ENCODE measurements around the gene IGF1R. TPM values are rescaled to one million over a fixed set of nuclear protein-coding genes. Genes with fewer than 3 reads are reported as not detected.

IGF1R gene
- total and polyA plus RNA-seq, 2 of the 8 experiments (the other 6 are each of a cell fraction or from before 2014, with no cell fraction given) = 32.9 to 109 TPM

- Histone ChIP-seq H3K36me3 (ENCODE audit: control insufficient read depth in 2 of 4, insufficient read depth in 4 of 4, low read length in 3 of 4) (peaks cover 18 to 51% (median 36%) of the 10 kb centered on the region in 4 experiments), H2BK5ac (ENCODE audit: low read depth, low read length) (no peak overlapping the region), H2BK15ac (ENCODE audit: low read length) (no peak overlapping the region), H3K14ac (ENCODE audit: insufficient read length) (no peak overlapping the region), H3K9ac (replicated peaks in 1 of 4; ENCODE audit: extremely low read depth in 1 of 4, low read depth in 3 of 4, low read length in 3 of 4) (no peak overlapping the region), H3K4me2 (ENCODE audit: insufficient read depth in 1 of 2, low read depth in 2 of 2, low read length in 2 of 2) (no peak overlapping the region), H3K56ac (replicated peaks; ENCODE audit: insufficient read length, low read depth, low read length) (no peak overlapping the region), H4K91ac (replicated peaks; ENCODE audit: insufficient read length, low read length) (no peak overlapping the region), H2AK5ac (ENCODE audit: low read depth, low read length) (no peak overlapping the region), H3K79me1 (ENCODE audit: low read depth, low read length) (no peaks in the 10 kb centered on the region), H3K4me1 (replicated peaks in 1 of 4; ENCODE audit: control insufficient read depth in 3 of 4, insufficient read depth in 4 of 4, low read length in 3 of 4) (no peaks in the 10 kb centered on the region), H3K9me3 (ENCODE audit: insufficient read depth in 2 of 2, low read depth in 1 of 2, low read length in 1 of 2) (no peaks in the 10 kb centered on the region), H3K18ac (ENCODE audit: extremely low read depth, low read length) (no peak overlapping the region), H3K23me2 (ENCODE audit: low read depth, low read length) (no peaks in the 10 kb centered on the region), H4K5ac (ENCODE audit: insufficient read length, low read depth, low read length) (no peak overlapping the region), H3K4me3 (ENCODE audit: extremely low read depth in 1 of 4, insufficient read depth in 2 of 4, low read depth in 3 of 4, low read length in 4 of 4) (no peak overlapping the region), H2BK120ac (replicated peaks; ENCODE audit: low read depth, low read length) (no peak overlapping the region), H2AFZ (ENCODE audit: low read length) (no peak overlapping the region), H4K20me1 (replicated peaks in 1 of 2; ENCODE audit: control insufficient read depth in 1 of 2, insufficient read depth in 2 of 2, low read length in 2 of 2) (peaks cover 0 to 1% of the 10 kb centered on the region in 2 experiments), H3K27ac (ENCODE audit: low read depth, low read length) (no peak overlapping the region), H2BK12ac (ENCODE audit: low read depth, low read length) (no peak overlapping the region), H4K8ac (ENCODE audit: extremely low read depth, insufficient read depth, low read length) (no peak overlapping the region), H3K4ac (replicated peaks; ENCODE audit: insufficient read length, low read depth, low read length) (no peak overlapping the region), H2BK20ac (ENCODE audit: low read length) (no peak overlapping the region), H3K79me2 (ENCODE audit: control insufficient read depth in 1 of 2, insufficient read depth in 2 of 2, low read length in 2 of 2) (no peaks in the 10 kb centered on the region), H3K23ac (ENCODE audit: insufficient read length) (no peak overlapping the region), H3K27me3 (replicated peaks in 1 of 4; ENCODE audit: control insufficient read depth in 3 of 4, extremely low read depth in 1 of 4, insufficient read depth in 3 of 4, low read length in 3 of 4) (no peaks in the 10 kb centered on the region)
- DNase-seq (ENCODE audit: low read depth in 1 of 2, low spot score in 2 of 2) = no peak
- FAIRE-seq = no peak
- ChIA-PET CTCF (ENCODE audit: partially characterized antibody) (interaction anchor here (0.7 to 1.7 kb wide), 9 partner anchors 9 to 139 kb away, joined by 3 to 5 read pairs (median 4); no protein-coding TSS in a partner anchor), POLR2A (ENCODE audit: partially characterized antibody) (no interaction called here)
- WGBS, 2 experiments (ENCODE audit: extremely low coverage in 1 of 2, insufficient coverage in 1 of 2, insufficient read length in 1 of 2, insufficient replicate concordance in 2 of 2, low coverage in 1 of 2, low lambda C conversion rate in 2 of 2, missing lambda C conversion rate in 1 of 2) = 89% methylated on average over 18 of the region's 19 CpGs; no CpG with 5 or more reads in 1 of the 2 experiments
- TF ChIP-seq RXRA (IDR thresholded peaks at IDR 0.05; ENCODE audit: insufficient read depth, low read depth, low read length) (no peak), SRF (IDR thresholded peaks at IDR 0.05; ENCODE audit: low read depth, low read length) (no peak), FOSL1 (IDR thresholded peaks at IDR 0.05; ENCODE audit: insufficient read depth, low read depth, low read length) (no peak), RAD21 (IDR thresholded peaks at IDR 0.05 in 1 of 2, conservative IDR thresholded peaks at IDR 0.05 in 1 of 2; ENCODE audit: low read depth in 2 of 2, low read length in 2 of 2) (no peak), CBX8 (IDR thresholded peaks at IDR 0.05; ENCODE audit: borderline replicate concordance, low read depth, low read length) (no peak), CHD2 (IDR thresholded peaks at IDR 0.05; ENCODE audit: low read length) (no peak), GTF2F1 (IDR thresholded peaks at IDR 0.05; ENCODE audit: borderline replicate concordance, low read depth, low read length) (no peak), EGR1 (IDR thresholded peaks at IDR 0.05; ENCODE audit: borderline replicate concordance, low read depth, low read length) (no peak), ZNF274 (IDR thresholded peaks at IDR 0.05; ENCODE audit: borderline replicate concordance, extremely low read depth, low read length) (no peak), PHF8 (conservative IDR thresholded peaks at IDR 0.05; ENCODE audit: low read depth, low read length) (no peak), SP1 (IDR thresholded peaks at IDR 0.05; ENCODE audit: low read depth, low read length) (no peak)
Observed at GRCh38 chr15:98951493-98952320, 303.4 kb downstream of the IGF1R start.
